Left lung (tissue), 10 donors: ENCODE measurements around the gene SERAC1. TPM values are rescaled to one million over a fixed set of nuclear protein-coding genes. Genes with fewer than 3 reads are reported as not detected.

ENCODE experiments used
- ATAC-seq: fragments of 200-7000 bp; cut with Tn5 transposase; one replicate; pipeline ENCODE4 v1.9.1; 2020; ENCODE audit warnings: moderate library complexity
- DNase-seq, 4 donors: peaks; one replicate each; pipeline ENCODE4 v3.0.0-alpha.2; 2013 to 2020
- H3K27ac ChIP-seq, 2 donors: fragments of 200-600 bp; sonication (generic) in 1 of 2; one replicate each; pipeline versions ENCODE4 v1.5.0 to v1.8.0; 2020 to 2021
- H3K27me3 ChIP-seq, 2 donors: fragments of 200-600 bp; sonication (generic) in 1 of 2; one replicate each; pipeline versions ENCODE4 v1.5.0 to v1.8.0; 2020 to 2021
- H3K36me3 ChIP-seq, 2 donors: fragments of 200-600 bp; sonication (generic) in 1 of 2; one replicate each; pipeline versions ENCODE4 v1.5.0 to v1.8.0; 2020 to 2021
- H3K4me1 ChIP-seq, 2 donors: fragments of 200-600 bp; one replicate each; pipeline ENCODE4 v1.8.0; 2021
- H3K4me3 ChIP-seq, 2 donors: fragments of 200-600 bp; sonication (generic) in 1 of 2; one replicate each; pipeline versions ENCODE4 v1.5.0 to v1.8.0; 2020 to 2021; ENCODE audit warnings: mild to moderate bottlenecking in 1 of 2
- H3K9me3 ChIP-seq, 2 donors: fragments of 200-600 bp; sonication (generic) in 1 of 2; one replicate each; pipeline versions ENCODE4 v1.5.0 to v1.8.0; 2020 to 2021
- intact Hi-C, 2 donors: fragments of 100-400 bp; cut with DNase I; formaldehyde crosslinking; loops; one replicate each; pipeline versions ENCODE4 v1.11.2 to v1.14.2; 2022
- polyA plus RNA-seq, 6 donors: library from polyadenylated mRNA; unstranded; fragments of 120-200 nt; gene quantifications; one replicate each; pipeline ENCODE4 v1.2.1, GENCODE V29; 2013; ENCODE audit not compliant: insufficient read length in 6 of 6
- total RNA-seq, 2 donors: library from RNA; stranded (reverse); fragmentation: NEBNext Ultra II Directional; extraction: Animal tissue kit (Norgen Biotek cat#: 25700); gene quantifications; one replicate each; pipeline ENCODE4 v1.2.1, GENCODE V29; 2021
- TF ChIP-seq, protein P1 (sequence below), 2 donors: fragments of 200-600 bp; sonication (generic) in 1 of 2; IDR thresholded peaks; one replicate each; pipeline versions ENCODE4 v1.5.0 to v1.8.0; 2021; ENCODE audit warnings: antibody characterized with exemption in 2 of 2
- donor health status: DM: no; HTN: yes; CAD: no.
- donor health status: DM: no; HTN: no; CAD: no.

SERAC1 gene
- total and polyA plus RNA-seq, 8 donors = 7.7 to 10.7 (median 9.2) TPM

DNA sequence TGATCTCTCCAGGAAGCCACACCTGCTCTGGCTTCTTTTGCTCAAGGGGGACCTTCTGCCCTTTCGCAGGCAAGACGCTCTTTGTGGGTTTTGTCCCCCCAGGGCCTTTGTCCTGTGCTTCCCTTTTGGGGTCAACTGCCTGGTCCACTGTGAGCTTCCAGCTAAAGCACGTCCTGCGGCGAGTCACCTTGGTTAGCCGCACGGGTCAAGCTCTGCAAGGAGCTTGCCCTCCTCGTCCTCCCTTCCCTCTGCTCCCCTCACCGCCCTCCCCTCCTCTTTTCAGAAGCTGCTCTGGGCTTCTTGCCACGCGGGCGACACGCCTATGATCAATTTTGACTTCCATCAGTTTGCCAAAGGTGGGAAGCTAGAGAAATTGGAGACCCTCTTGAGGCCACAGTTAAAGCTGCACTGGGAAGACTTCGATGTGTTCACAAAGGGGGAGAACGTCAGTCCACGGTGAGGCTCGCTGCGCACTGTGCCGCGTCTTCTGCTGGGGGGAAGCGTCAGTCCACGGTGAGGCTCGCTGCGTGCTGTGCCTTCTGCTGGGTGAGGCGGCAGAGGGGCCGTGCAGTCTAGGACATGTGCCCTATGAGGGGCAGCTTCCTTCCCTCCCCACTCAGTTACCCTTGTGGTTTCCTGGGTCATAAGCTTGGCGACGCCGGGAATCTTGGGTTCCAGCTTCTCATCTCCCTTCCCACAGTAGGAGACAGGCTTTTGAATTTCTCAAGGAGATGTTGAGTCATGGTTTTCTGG lies 106.2 kb downstream of the SERAC1 start:
- DNase-seq (no peak), ATAC-seq (no peak)
- H3K4me1 ChIP-seq = peaks cover 25 to 43% of the 10 kb centered on the region in 2 donors
- TF ChIP-seq, protein P1, sequence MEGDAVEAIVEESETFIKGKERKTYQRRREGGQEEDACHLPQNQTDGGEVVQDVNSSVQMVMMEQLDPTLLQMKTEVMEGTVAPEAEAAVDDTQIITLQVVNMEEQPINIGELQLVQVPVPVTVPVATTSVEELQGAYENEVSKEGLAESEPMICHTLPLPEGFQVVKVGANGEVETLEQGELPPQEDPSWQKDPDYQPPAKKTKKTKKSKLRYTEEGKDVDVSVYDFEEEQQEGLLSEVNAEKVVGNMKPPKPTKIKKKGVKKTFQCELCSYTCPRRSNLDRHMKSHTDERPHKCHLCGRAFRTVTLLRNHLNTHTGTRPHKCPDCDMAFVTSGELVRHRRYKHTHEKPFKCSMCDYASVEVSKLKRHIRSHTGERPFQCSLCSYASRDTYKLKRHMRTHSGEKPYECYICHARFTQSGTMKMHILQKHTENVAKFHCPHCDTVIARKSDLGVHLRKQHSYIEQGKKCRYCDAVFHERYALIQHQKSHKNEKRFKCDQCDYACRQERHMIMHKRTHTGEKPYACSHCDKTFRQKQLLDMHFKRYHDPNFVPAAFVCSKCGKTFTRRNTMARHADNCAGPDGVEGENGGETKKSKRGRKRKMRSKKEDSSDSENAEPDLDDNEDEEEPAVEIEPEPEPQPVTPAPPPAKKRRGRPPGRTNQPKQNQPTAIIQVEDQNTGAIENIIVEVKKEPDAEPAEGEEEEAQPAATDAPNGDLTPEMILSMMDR (IDR thresholded peaks at IDR 0.05) = no peak
- H3K9me3 ChIP-seq = no peaks in the 10 kb centered on the region
- H3K4me3 ChIP-seq = no peak overlapping the region
- H3K36me3 ChIP-seq = peaks cover 0 to 33% of the 10 kb centered on the region in 2 donors
- intact Hi-C loops = no loop called here
- no peaks in the 10 kb centered on the region for H3K27me3 ChIP-seq
- H3K27ac ChIP-seq = no peak overlapping the region

DNA sequence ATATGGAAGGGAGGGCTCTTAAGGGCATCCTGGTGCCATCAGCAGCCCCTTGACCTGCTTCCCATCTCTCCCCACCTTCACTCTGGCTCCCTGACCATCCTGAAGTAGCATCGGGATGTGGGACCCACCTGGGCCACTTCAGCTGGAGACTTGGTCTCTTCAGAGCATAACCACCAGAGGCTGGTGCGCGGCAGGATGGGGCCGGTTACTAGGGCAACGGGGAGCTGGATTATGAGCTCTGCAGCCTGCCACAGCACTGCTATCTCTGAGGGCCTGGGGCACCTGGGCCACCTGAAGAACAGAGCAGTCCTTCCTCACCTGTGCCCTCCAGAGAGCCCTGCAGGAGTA lies 106.7 kb downstream of the SERAC1 start:
- Histone ChIP-seq H3K27me3 (no peaks in the 10 kb centered on the region), H3K27ac (peak overlapping the region in 1 of 2 donors; percentile 81), H3K4me1 (peaks cover 25 to 47% of the 10 kb centered on the region in 2 donors), H3K9me3 (no peaks in the 10 kb centered on the region), H3K36me3 (peaks cover 0 to 31% of the 10 kb centered on the region in 2 donors), H3K4me3 (no peak overlapping the region)
- intact Hi-C loops = no loop called here
- TF ChIP-seq, protein P1 (IDR thresholded peaks at IDR 0.05) = no peak
- ATAC-seq (no peak), DNase-seq (no peak)

DNA sequence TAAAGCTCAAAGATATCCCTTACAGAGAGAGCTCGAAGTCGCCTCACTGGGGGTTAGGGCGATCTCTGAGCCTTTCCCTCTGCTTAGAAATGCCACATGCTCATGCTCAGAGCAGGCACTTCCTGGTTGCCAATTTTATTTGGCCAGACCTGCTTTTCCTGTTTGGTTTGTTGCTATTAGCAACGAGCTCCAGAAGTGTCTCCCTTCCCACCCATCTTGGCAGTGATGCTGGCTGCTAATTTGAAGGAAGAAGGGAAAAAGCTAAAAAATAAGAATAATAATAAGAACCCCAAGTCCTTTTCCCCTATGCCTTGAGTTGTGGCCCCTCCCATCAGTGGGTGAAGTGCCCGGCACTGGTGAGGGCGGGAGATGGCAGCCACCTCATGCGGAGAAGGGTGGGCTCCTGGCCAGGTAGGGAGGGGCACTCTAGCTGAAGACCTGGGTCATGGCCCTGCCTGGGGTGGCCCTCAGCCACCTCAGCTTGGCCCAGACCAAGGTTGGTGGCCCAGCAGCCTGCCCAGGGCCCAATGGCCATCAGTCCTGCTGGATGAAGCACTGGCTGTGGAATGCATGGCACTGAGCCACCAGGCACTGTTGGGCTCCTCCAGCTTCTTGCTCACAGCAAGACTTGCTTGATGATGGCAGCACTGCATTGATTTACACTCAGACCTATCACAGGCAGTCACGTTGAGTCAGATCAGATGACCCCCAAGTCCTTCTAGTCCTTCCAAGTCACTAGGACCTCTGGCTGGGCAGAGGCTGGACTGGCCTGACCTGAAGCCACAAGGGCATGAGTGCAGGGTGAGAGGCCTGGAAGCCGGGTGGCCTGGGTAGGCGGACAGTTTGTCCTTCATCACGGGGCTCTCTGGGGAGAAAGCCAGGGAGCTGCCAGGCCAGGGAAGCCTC lies 107.4 kb downstream of the SERAC1 start:
- Histone ChIP-seq H3K36me3 (peaks cover 0 to 27% of the 10 kb centered on the region in 2 donors), H3K27me3 (no peaks in the 10 kb centered on the region), H3K4me1 (peaks cover 25 to 47% of the 10 kb centered on the region in 2 donors), H3K4me3 (no peak overlapping the region), H3K9me3 (no peaks in the 10 kb centered on the region), H3K27ac (peak overlapping the region; percentile 81 to 88)
- DNase-seq (peak in 3 of 4 donors; percentile 78 to 95 (median 88)), ATAC-seq (peak; percentile 84)
- TF ChIP-seq, protein P1 (IDR thresholded peaks at IDR 0.05) = no peak
- intact Hi-C loops = no loop called here

Other genes with a start within 250 kb of the SERAC1 start
- gene SYNJ2, start 186.4 kb downstream of the SERAC1 start, total RNA-seq = 10 to 100 TPM in 1 of 2 donors, 1 to 10 TPM in 1; 8.7 to 12.2 TPM
- 1 to 10 TPM; 6.2 to 8.2 (median 7.3) TPM for gene SYNJ2, start 186.4 kb downstream of the SERAC1 start, polyA plus RNA-seq
- gene GTF2H5, start 88 bp upstream of the SERAC1 start, total RNA-seq = 10 to 100 TPM; 19.1 to 23.6 TPM
- 10 to 100 TPM; 37.3 to 43.4 (median 38.7) TPM for gene GTF2H5, start 88 bp upstream of the SERAC1 start, polyA plus RNA-seq
- gene TULP4, start 144.2 kb upstream of the SERAC1 start, total RNA-seq = 10 to 100 TPM; 69.7 to 86.8 TPM
- 10 to 100 TPM; 18.6 to 23.2 (median 21.2) TPM for gene TULP4, start 144.2 kb upstream of the SERAC1 start, polyA plus RNA-seq